ENCODE measurements around the gene GAS2L2.

The GAS2L2 gene

GRCh38 chr17:35745246-35745645 is 7.8 kb downstream of the GAS2L2 start:
- Histone ChIP-seq H3K9me3 (ENCODE audit: low read depth, low read length) (no peaks in the 10 kb centered on the region), H3K36me3 (ENCODE audit: insufficient read depth, low read length) (no peaks in the 10 kb centered on the region), H3K9ac (ENCODE audit: insufficient read length) (no peak overlapping the region), H3K27ac (no peak overlapping the region), H3K4me3 (no peak overlapping the region)
- DNase-seq (ENCODE audit: low read depth, low spot score): no peak
- TF ChIP-seq EZH2 (IDR thresholded peaks at IDR 0.05) (no peak), FOXP2 (optimal IDR thresholded peaks at IDR 0.05; ENCODE audit: control extremely low read depth, extremely low read length, insufficient read depth) (no peak), POLR2AphosphoS5 (IDR thresholded peaks at IDR 0.05; ENCODE audit: borderline replicate concordance, low read depth, low read length) (no peak)

- no peak for TF ChIP-seq POLR2AphosphoS5 (IDR thresholded peaks at IDR 0.05; ENCODE audit: borderline replicate concordance, low read depth, low read length)
- no peak for TF ChIP-seq FOXP2 (optimal IDR thresholded peaks at IDR 0.05; ENCODE audit: control extremely low read depth, extremely low read length, insufficient read depth)
- TF ChIP-seq EZH2 (IDR thresholded peaks at IDR 0.05): no peak
- no peak overlapping the region for H3K4me3 ChIP-seq
- no peak overlapping the region for H3K27ac ChIP-seq
- H3K9ac ChIP-seq (ENCODE audit: insufficient read length): no peak overlapping the region
- DNase-seq (ENCODE audit: low read depth, low spot score): no peak
- no peaks in the 10 kb centered on the region for H3K9me3 ChIP-seq (ENCODE audit: low read depth, low read length)
- H3K36me3 ChIP-seq (ENCODE audit: insufficient read depth, low read length): no peaks in the 10 kb centered on the region
These were observed 8.2 kb downstream of the GAS2L2 start for GRCh38 chr17:35744830-35745229.

- H3K9ac ChIP-seq (ENCODE audit: insufficient read length): no peak overlapping the region
- H3K36me3 ChIP-seq (ENCODE audit: insufficient read depth, low read length): no peaks in the 10 kb centered on the region
- no peaks in the 10 kb centered on the region for H3K9me3 ChIP-seq (ENCODE audit: low read depth, low read length)
- no peak for TF ChIP-seq POLR2AphosphoS5 (IDR thresholded peaks at IDR 0.05; ENCODE audit: borderline replicate concordance, low read depth, low read length)
- TF ChIP-seq FOXP2 (optimal IDR thresholded peaks at IDR 0.05; ENCODE audit: control extremely low read depth, extremely low read length, insufficient read depth): no peak
- no peak for TF ChIP-seq EZH2 (IDR thresholded peaks at IDR 0.05)
- no peak overlapping the region for H3K27ac ChIP-seq
- DNase-seq (ENCODE audit: low read depth, low spot score): no peak
- H3K4me3 ChIP-seq: no peak overlapping the region
These were observed 9.3 kb downstream of the GAS2L2 start for GRCh38 chr17:35743626-35744328.

DNA sequence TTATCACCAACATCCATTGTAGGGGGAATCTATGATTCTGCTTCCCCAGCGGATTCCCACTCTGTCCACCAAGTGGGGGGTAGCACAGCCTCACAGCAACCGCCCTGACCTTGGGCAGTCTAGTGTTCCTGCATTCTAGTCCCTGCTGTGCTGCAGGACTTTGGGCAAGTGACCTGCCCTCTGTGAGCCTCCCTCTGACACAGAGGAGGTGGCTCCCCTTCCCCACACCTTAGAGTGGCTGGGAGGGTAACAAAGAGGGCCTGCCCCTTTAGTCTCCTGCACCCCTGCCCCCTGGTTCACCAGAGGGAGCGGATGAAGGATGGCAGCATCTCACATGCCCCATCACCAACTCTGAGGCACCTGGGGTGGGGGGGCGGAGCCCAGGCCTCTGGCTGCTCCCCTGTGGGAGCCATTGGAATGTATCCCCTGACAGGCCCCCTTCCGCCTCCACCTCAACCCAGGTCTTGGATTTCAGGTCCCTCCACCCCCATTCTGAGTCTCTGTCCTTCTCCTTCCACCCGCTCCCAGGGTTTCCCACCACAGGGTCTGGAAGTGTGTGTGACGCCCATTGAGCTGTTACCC is 10.1 kb downstream of the GAS2L2 start:
- DNase-seq (ENCODE audit: low read depth, low spot score): no peak
- Histone ChIP-seq H3K4me3 (no peak overlapping the region), H3K36me3 (ENCODE audit: insufficient read depth, low read length) (no peaks in the 10 kb centered on the region), H3K9ac (ENCODE audit: insufficient read length) (no peak overlapping the region), H3K27ac (no peak overlapping the region), H3K9me3 (ENCODE audit: low read depth, low read length) (no peaks in the 10 kb centered on the region)
- TF ChIP-seq POLR2AphosphoS5 (IDR thresholded peaks at IDR 0.05; ENCODE audit: borderline replicate concordance, low read depth, low read length) (no peak), EZH2 (IDR thresholded peaks at IDR 0.05) (no peak), FOXP2 (optimal IDR thresholded peaks at IDR 0.05; ENCODE audit: control extremely low read depth, extremely low read length, insufficient read depth) (no peak)

DNA sequence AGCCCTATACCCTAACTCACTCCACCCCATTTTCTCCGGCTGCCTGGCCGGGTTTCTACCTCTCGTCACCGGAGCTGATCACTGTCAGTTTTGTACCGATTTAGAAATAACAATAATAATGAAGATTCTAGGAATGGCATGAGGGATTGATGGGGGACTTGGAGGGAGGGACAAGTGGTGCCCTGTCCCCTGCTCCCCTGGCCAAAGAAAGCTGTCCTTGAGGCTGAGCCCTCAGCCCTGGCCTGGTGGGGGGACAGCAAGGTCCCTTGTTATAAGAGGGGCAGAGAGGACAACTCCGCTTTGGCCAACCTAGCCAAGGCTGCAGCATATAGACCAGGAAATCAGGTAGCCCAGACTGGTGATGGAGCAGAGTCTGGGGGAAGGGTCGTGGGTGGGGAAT is 10.5 kb downstream of the GAS2L2 start:
- Histone ChIP-seq H3K9ac (ENCODE audit: insufficient read length) (no peak overlapping the region), H3K9me3 (ENCODE audit: low read depth, low read length) (no peaks in the 10 kb centered on the region), H3K36me3 (ENCODE audit: insufficient read depth, low read length) (no peaks in the 10 kb centered on the region), H3K27ac (no peak overlapping the region), H3K4me3 (no peak overlapping the region)
- no peak for DNase-seq (ENCODE audit: low read depth, low spot score)
- no peak for TF ChIP-seq POLR2AphosphoS5 (IDR thresholded peaks at IDR 0.05; ENCODE audit: borderline replicate concordance, low read depth, low read length)
- TF ChIP-seq EZH2 (IDR thresholded peaks at IDR 0.05): no peak
- no peak for TF ChIP-seq FOXP2 (optimal IDR thresholded peaks at IDR 0.05; ENCODE audit: control extremely low read depth, extremely low read length, insufficient read depth)

- Histone ChIP-seq H3K36me3 (ENCODE audit: insufficient read depth, low read length) (no peaks in the 10 kb centered on the region), H3K4me3 (no peak overlapping the region), H3K27ac (no peak overlapping the region), H3K9me3 (ENCODE audit: low read depth, low read length) (no peaks in the 10 kb centered on the region), H3K9ac (ENCODE audit: insufficient read length) (no peak overlapping the region)
- DNase-seq (ENCODE audit: low read depth, low spot score): no peak
- TF ChIP-seq EZH2 (IDR thresholded peaks at IDR 0.05) (no peak), FOXP2 (optimal IDR thresholded peaks at IDR 0.05; ENCODE audit: control extremely low read depth, extremely low read length, insufficient read depth) (no peak), POLR2AphosphoS5 (IDR thresholded peaks at IDR 0.05; ENCODE audit: borderline replicate concordance, low read depth, low read length) (no peak)
These were observed 11.8 kb downstream of the GAS2L2 start for GRCh38 chr17:35740997-35741931.

DNA sequence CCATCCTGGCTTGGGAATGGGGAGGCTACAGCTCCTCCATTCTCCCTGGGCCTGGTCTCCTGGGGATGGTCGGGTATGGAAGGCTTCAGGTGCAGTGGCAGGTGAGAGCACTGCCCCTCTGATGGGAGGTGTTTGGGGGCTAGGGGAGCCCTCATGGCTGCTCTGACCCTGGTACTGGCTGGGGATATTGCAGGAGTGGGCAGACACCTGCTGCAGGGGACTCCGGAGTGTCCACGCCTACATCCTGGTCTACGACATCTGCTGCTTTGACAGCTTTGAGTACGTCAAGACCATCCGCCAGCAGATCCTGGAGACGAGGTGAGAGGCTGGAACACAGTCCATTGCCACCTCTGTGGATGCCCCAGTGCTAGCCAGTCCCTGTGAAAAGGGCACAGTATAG is 12.8 kb downstream of the GAS2L2 start:
- no peak overlapping the region for H3K4me3 ChIP-seq
- TF ChIP-seq FOXP2 (optimal IDR thresholded peaks at IDR 0.05; ENCODE audit: control extremely low read depth, extremely low read length, insufficient read depth) (no peak), POLR2AphosphoS5 (IDR thresholded peaks at IDR 0.05; ENCODE audit: borderline replicate concordance, low read depth, low read length) (no peak), EZH2 (IDR thresholded peaks at IDR 0.05) (no peak)
- no peak for DNase-seq (ENCODE audit: low read depth, low spot score)

DNA sequence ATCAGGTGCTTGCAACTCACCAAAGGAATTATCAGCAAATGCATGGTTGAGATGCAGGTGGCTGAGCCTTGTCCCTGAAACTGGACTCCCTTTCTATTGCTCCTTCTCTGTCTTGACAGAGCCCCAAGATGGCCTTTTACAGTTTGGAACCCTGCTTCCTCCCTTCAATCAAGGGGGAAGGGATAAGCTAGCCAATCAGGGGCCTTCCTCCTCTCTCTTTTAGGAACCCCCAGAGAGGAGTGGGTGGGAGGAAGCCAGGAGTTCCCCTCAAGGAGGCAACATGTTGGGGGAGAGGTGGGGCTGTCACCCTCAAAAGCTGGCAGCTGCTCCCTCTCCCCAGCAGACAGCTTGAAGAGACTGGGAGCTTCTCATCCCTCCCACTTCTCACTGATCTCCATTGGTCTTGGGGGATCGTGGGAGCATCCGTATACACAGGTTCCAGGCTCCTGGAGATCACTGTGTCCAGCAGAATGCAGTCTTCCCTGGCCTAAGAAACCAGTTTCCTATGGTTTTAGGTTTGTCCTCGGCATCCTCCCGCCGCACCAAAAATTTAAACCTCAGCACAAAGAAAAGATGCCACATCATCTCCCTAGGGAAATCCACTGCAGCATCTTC is 14.4 kb downstream of the GAS2L2 start:
- Histone ChIP-seq H3K27ac (no peak overlapping the region), H3K4me3 (no peak overlapping the region), H3K36me3 (ENCODE audit: insufficient read depth, low read length) (no peaks in the 10 kb centered on the region), H3K9ac (ENCODE audit: insufficient read length) (no peak overlapping the region), H3K9me3 (ENCODE audit: low read depth, low read length) (no peaks in the 10 kb centered on the region)
- TF ChIP-seq POLR2AphosphoS5 (IDR thresholded peaks at IDR 0.05; ENCODE audit: borderline replicate concordance, low read depth, low read length) (no peak), FOXP2 (optimal IDR thresholded peaks at IDR 0.05; ENCODE audit: control extremely low read depth, extremely low read length, insufficient read depth) (no peak), EZH2 (IDR thresholded peaks at IDR 0.05) (no peak)
- no peak for DNase-seq (ENCODE audit: low read depth, low spot score)

More for the DNA sequence above, 12.8 kb downstream of the GAS2L2 start:
- no peaks in the 10 kb centered on the region for H3K9me3 ChIP-seq (ENCODE audit: low read depth, low read length)
- no peak overlapping the region for H3K9ac ChIP-seq (ENCODE audit: insufficient read length)
- no peak overlapping the region for H3K27ac ChIP-seq
- H3K36me3 ChIP-seq (ENCODE audit: insufficient read depth, low read length): no peaks in the 10 kb centered on the region

Data from SK-N-MC (cell line).